HFF-Myc (cell line): ENCODE data around the gene PHF21A.

Experiments
- DNase-seq: peaks from one replicate; pipeline ENCODE4 v3.0.0-alpha.2; 2011; ENCODE audit warnings: low read depth; ENCODE audit errors: extremely low read depth
- H3K4me3 ChIP-seq: replicated peaks from 2 replicates; pipeline ENCODE4 v1.5.1; 2011; ENCODE audit warnings: low read depth, mild to moderate bottlenecking, control low read depth, low read length
- TF ChIP-seq, protein P1 (sequence below): IDR thresholded peaks from 2 replicates; pipeline ENCODE4 v1.5.1; 2012; ENCODE audit warnings: mild to moderate bottlenecking, low read depth, low read length, control low read depth; ENCODE audit errors: missing control alignments

The PHF21A gene

DNA sequence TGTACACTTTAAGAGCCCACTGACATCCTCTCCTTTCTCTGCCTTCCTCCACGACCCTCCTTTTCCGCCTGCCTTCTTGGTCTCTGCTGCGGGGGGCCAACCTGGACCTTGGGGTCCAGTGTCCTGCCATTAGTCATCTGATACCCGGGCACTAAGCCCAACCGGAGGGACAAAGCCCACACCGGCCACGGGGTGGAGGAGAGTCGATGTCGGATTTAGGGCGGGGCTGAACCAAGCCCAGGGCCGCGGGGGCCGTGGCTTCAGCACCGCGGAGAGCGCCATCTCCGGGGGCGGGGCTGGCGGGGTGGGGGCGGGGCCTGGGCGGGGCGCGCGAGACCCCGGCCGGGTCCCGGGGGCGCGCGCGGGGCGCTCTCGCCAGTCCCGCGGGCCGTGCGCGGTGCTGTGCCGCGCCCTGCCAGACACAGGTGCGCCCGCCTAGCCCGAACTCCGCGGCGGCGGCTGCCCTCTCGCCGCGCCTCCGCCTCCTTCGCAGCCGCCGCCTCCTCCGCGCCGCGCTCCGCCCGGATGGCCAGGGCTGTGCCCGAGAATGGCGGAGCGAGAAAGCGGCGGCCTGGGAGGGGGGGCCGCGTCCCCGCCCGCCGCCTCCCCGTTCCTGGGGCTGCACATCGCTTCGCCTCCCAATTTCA is 235.9 kb downstream of the PHF21A start, which contains the start of gene MAPK8IP1:
Gene MAPK8IP1, plus strand, starts transcription at position 378 of the 647 bp plus-strand sequence. Its CDS starts 170 bp downstream, at position 548.
- TF ChIP-seq, protein P1, sequence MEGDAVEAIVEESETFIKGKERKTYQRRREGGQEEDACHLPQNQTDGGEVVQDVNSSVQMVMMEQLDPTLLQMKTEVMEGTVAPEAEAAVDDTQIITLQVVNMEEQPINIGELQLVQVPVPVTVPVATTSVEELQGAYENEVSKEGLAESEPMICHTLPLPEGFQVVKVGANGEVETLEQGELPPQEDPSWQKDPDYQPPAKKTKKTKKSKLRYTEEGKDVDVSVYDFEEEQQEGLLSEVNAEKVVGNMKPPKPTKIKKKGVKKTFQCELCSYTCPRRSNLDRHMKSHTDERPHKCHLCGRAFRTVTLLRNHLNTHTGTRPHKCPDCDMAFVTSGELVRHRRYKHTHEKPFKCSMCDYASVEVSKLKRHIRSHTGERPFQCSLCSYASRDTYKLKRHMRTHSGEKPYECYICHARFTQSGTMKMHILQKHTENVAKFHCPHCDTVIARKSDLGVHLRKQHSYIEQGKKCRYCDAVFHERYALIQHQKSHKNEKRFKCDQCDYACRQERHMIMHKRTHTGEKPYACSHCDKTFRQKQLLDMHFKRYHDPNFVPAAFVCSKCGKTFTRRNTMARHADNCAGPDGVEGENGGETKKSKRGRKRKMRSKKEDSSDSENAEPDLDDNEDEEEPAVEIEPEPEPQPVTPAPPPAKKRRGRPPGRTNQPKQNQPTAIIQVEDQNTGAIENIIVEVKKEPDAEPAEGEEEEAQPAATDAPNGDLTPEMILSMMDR, result no peak
- peak within 1 kb of the TSS; percentile 40 for H3K4me3 ChIP-seq
- DNase-seq, result no peak

DNA sequence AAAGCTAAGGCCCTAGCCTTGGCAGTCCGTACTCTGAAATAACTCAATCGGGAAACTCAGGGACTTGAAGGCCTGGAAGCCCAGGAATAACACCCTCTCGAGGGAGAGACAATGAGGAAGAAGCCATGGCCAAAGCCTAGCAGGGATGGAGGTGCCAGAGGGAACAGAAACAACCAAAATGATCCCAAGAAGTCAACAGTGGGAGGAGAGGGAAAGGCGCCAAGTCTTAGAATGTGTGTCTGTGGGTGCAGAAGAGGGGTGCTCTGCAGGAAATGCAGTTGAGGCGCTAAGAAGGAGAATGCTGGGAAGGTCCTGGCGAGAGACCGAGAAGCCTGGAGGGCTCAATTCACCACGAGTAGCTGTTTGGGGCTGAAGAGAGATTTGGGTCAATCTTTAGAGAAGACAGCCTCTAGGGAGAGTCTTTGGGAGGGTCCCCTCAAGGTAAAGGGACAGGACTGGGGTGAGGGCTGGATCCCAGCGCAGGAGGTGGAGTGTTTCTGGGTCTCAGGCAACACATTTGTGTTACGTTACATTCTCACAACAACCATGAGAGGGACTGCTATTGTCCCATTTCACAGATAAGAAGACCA is 236.6 kb downstream of the PHF21A start:
- no peak overlapping the region for H3K4me3 ChIP-seq
- TF ChIP-seq, protein P1, result no peak
- no peak for DNase-seq
